C4-2B (cell line): Measurements from ENCODE around the gene SMC3.

Experiments used
- CTCF ChIP-seq: fragments of 450-650 bp; conservative IDR thresholded peaks from 2 replicates; pipeline ENCODE4 v1.5.1; 2017; ENCODE audit warnings: mild to moderate bottlenecking
- ZFX ChIP-seq: fragments of 450-650 bp; IDR thresholded peaks from 2 replicates; pipeline ENCODE4 v1.6.1; 2017

- TF ChIP-seq ZFX: no peak
- no peak for TF ChIP-seq CTCF
Observed at GRCh38 chr10:110615057-110615747, 47.7 kb downstream of the SMC3 start.
